Measurements from ENCODE around the gene TRA2A.
"Not testable (repeated sequence)": the region's sequence is repeated elsewhere in the genome, so short reads cannot be mapped to it uniquely, and the experiment has no call there.

Gene TRA2A

DNA sequence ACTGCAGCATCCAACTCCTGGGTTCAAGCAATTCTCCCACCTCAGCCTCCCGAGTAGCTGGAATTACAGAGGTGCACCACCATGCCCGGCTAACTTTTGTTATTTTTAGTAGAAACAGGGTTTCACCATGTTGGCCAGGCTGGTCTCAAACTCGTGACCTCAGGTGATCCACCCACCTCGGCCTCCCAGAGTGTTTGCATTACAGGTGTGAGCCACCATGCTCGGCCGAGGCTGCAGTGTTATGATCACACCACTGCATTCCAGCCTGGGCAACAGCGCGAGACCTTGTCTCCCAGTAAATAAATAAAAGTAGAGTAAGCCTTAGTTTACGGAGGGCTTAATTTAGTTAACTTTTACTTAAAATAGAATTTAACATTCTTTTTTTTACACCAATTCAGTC is 37.8 kb downstream of the TRA2A start:
- no peak for DNase-seq

DNA sequence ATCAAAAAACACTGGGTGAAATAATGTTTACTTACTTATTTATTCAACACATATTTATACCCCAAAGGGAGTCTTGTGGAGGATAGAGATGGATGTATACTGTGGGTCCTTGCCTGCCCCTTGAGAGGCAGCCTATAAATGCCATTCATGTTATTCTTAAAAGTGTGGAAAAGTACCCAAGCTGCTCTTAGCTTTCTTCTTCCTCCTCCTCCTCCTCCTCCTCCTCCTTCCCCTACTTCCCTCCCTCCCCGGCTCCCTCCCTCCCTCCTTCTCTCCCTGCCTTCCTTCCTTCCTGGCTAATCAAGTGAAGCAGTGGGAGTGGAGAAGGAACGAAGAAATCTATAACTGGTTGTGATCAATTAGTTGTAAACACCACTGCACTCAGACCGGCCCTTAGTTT is 40.3 kb downstream of the TRA2A start:
- peak; percentile 10 for DNase-seq

DNA sequence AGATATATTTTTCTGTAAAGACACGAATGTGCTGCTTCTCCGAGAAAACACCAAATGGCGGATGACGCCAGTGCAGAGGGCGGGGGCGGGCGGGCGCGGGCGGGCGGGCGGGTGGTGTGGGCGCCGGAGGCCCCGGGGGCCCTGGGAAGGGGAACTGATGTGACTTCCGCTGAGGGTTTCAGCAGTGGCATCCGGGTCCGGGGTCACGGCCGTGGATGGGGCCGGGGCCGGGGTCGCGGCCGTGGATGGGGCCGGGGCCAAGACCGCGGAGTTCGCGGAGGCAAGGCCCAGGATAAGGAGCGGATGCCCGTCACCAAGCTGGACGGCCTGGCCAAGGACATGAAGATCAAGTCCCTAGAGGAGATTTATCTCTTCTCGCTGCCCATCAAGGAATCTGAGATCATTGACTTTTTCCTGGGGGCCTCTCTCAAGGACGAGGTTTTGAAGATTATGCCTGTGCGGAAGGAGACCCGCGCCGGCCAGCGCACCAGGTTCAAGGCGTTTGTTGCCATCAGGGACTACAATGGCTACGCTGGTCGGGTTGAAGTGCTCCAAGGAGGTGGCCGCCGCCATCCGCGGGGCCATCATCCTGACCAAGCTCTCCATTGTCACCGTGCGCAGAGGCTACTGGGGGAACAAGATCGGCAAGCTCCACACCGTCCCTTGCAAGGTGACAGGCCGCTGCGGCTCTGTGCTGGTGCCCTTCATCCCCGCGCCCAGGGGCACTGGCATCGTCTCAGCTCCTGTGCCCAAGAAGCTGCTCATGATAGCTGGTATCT is 41.2 kb downstream of the TRA2A start:
- DNase-seq = peak; percentile 44

DNA sequence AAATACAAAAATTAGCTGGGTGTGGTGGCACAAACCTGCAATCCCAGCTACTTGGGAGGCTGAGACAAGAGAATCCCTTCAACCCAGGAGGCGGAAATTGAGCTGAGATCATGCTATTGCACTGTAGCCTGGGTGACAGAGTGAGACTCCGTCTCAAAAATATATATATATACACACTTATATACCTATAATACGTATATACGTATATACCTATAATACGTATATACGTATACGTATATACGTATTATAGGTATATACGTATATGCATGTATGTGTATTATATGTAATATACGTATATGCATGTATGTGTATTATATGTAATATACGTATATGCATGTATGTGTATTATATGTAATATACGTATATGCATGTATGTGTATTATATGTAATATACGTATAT is 43.1 kb downstream of the TRA2A start:
- not testable (repeated sequence) for DNase-seq

DNA sequence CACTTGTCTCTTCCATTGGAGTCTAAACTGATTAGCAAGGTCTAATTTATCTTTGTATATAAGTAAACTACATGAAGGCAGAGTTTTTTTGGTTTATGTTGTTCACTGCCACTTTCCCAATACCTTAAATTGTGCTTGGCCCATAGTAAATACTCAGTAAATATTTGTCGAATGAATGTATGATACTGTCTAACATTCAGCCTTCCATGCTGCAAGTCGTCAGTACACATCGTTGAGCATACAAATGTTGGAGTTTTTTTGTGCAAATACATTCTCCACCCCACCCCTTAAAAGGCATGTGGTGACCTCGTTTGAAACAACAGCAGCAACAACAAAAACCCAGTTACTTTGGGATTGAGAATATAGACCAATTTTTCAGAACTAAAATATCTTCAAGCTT is 44.1 kb downstream of the TRA2A start:
- no peak for DNase-seq

DNA sequence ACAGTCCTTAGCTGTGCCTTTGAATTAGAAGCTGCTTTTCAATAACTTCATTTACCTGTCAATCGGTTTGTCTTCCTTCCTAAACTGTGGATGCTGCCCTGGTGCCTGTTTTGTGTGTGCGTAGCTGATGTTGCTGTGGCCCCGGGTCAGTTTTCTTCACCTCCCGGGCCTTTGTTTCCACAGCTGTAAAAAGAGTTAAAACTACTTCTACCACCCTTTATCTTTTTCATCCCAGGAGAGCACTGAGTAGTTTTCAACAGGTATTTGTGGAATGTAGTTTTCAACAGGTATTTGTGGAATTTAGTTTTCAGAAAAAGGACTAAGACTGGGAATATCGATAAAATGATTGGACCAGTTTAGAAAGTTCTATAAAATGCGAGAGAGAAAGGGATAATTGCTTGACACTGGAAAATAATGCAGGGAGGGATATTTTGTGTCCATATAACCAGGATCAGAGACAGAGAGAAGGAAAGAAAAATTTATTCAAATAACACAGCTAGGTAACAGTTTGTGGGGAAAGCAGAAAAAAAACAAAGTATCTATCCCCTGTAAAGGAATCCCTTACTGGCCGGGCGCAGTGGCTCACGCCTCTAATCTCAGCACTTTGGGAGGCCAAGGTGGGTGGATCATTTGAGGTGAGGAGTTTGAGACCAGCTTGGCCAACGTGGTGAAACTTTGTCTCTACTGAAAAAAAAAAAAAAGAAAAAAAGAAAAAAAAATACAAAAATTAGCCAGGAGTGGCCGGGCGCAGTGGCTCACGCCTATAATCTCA is 45.6 kb downstream of the TRA2A start:
- no peak for DNase-seq

DNA sequence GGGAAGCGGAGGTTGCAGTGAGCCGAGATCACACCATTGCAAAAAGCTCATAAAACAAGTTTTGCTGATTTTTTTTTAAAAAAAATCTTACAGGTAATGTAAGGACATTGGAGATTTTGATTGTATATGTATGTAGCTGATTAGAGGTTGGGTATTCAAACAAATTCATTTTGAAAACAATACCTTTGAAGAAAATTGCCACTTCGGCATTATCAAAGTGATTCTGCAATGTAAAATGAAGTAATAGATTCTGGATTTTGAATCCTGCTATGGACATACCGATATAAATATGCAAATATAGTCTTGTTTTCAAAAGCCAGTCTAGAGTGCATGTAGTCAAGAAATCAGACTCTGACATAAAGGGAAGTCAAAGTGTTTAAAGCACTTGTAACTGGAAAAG is 49.1 kb downstream of the TRA2A start:
- DNase-seq = no peak

DNA sequence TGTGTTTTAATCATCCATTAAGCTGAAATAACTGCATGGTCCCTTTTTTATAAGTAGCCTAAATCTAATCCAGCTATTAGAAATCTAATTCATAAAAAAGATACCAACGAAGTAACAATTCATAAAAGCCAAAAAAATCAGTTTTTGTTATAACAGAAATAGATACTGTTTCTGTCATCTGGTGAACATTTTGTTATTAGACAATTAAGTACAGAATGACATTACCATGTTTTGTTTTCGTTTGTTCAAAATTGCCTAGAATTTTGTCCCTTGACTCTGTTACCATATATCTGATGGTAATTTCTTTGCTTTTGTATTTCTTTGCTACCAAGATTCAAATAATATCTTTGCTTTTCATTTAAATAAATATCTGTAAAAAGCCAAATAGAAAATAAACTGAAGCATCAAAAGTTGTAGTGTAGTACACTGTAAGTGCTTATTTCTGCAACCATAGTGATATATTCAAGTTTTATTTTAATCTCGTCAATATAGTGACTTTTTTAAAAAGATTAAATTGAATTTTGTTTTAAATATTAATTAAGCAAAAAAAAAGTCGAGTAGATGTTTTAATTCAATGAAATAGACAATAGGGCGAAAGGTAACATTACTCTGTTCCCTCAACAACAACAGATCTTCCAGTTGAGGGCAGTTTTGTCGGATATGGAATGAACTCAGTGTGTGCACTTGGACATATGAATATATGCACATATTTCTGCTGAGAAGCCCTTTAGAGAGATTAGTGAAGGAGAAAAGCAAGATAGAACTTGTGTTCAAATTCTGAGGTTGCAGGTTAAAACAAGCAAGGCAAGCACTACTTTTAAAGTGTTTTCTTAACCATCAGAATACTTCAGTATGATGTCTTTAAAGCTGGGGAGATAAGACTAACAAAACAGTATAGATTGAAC is 53.6 kb downstream of the TRA2A start:
- DNase-seq = no peak

DNA sequence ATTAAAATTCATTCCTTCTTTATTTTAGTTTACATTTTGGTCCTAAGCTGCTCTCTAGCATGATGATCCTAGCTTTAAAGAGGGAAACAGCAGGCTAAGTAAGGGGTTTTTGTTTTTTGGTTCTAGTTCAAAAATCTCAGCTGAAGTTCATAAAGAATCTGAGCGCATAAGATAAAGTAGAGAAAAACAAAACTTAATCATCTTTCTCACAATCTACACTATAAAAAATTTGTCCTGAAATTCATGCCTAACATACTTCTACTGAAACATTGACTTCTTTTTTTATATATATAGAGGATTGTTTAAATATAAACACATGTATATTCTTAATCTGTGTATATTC is 54.7 kb downstream of the TRA2A start:
- DNase-seq = no peak

DNA sequence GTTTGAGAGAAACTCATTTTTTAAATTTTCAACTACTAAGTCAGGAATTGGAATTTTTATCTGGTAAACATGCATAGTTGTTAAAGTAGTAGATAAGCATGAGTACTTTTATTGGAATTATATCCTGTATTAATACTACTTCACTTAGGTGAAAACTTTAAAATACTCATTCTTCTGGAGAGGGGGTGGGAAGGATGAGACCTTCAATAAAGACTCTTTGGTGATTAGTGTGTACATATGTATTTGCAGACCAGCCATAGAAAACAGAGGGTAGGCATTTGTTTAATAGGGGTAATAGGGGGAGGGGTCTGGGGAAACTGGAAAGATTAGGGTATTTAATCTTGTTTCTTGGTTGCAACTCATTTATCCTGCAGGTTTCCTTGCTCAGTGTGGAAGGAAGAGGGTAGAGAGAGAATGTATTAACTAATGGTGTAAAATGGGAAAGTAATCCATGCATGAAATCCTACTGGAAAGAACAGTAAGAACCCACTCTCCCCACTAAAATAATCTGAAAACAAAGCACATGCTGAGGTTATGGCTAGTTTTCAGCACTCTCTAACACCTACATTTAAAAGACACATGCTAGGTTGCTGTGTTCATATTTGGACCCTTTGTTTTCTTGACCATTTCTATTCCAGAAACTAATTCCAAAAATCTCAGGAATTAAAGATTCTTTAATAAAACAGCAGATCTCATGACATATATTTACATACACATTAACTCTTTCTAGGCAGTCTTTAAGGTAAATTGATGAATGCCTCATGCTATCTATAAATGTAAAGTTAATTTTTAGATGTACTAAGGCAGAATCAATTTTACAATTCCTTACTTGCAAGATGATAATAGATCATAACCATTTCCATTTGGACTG is 55.3 kb downstream of the TRA2A start:
- DNase-seq = no peak

DNA sequence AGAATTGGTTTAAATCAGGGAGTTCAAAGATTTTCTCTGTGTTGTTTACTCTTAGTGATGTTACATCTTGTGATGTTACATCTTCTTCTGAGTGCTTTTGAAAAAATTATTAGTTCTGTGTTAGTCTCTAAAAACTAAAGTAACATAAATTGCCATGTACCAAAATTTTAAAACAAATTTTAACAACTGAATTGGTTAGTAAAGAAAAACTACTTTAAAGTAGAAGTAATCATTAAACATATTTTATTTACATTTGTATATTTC is 56.3 kb downstream of the TRA2A start:
- DNase-seq = no peak

DNA sequence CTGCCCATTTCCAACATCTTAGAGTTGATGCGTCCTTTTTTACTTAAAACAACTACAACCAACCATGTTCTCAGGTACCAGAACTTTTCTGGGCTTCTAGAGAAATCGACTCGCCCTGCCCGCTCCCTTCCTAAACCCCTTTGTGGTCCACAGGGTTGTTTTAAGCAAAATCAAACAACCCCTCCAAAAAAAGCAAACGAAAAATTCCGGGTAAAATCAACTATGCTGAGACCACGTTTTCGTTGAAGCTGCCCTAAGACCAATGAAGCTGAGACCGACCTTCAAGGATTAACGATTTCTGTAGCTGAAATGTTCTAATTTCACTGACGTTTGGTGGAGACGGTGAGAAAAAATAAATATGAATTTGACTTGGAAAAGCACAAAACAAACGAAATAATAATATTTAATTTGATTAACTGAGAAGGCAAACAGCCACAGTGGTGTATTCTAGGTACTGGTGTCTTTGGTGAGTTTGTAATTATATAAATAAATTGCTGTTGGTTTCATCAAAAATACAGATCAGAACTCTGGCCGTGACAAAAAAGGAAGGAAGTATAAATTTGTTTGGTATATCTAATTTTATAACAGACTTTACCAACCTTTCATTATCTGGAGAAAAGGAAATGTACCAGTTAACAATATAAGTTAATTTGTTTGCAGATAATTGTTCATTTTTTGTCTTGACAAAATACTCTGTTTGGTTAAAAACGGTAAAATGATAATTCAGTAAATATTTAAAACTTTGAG is 56.8 kb downstream of the TRA2A start:
- no peak for DNase-seq

DNA sequence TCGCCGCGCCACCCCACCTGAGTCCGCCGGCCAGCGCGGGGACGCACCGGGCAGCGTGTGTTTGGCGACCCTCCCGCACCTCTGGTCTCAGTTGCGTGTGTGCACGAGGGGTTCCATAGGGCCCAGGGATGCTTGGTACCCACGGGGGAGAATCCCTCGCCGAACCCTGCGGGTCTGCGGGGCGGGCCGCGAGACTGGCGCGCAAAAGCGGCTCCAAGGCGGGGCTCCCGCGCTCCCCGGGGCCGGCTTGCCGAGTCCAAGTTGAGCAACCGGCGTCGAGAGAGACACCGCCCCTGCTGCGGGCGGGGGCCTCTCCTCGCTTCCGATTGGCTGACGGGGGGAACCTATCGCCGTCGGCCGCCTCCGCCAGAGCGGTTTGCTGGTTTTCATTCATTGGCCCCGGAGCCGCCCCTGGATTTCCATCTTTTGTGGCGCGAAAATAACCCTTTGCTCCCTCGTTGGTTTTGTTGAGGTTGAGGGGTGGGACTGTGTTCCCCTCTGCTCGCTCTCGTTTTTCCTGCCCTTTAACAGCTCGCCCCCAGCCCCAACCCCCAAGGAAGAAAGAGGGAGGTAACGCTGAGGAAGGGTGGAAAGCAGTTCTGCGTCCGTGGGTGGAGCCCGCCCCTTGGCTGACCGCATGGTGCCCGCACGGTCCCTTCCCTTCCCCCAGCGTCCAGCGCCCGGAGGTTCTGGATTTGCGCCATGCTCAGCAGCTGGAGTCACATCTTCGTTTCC is 57.5 kb downstream of the TRA2A start:
- peak; percentile 97 for DNase-seq

DNA sequence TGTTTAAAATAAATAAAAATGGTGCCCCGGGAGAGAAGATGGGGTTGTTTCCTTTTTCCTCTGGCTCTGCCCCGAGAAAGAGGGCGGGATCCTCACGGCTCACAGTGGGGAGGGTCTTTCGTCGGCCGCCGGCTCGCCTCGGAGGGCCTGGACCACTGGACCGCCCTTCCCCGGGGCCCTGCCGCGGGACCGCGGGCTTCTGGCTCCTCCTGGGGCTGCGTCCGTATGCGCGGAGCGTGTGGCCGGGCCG is 58.0 kb downstream of the TRA2A start:
- DNase-seq = no peak

DNA sequence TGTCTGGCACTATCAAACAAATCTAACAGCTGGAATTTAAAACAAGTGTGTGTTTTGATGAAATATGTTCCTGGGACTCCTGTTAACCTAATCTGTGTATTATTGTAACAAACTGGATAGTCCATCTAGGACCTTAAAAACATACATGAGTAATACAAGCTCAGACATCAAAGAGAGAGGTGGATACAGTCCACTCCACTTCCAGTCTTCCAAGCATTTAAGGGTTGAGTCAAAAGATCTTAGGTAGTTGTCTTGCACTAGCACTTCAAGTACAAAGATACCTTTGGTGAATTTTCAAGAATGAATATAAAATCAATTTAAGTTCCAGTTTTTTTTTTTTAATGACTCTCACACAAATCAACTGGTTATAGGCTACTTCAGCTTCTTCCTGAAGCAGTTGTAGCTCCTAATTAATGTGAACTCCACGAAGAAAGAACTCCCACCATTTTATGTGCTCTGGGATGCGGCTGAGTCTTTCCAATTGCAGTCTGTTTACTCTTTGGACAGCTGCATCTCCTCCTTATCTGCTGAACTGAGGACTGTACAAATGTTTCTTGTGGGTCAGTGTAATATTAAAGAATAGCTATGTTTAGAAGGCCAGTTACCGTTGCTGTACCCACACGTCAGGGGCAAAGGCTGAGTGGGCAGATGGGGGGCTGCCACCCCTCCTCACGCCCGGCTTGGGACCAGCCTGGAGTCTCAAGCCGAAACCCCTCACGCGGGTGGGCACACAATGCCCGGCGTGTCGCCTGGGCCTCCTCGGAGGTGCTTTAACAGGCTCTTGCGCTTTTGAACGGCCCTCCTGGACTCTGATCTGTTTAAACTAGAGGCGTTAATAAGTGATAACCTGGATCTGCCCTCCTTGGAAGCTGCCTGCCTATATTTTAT is 58.6 kb downstream of the TRA2A start:
- DNase-seq = no peak

DNA sequence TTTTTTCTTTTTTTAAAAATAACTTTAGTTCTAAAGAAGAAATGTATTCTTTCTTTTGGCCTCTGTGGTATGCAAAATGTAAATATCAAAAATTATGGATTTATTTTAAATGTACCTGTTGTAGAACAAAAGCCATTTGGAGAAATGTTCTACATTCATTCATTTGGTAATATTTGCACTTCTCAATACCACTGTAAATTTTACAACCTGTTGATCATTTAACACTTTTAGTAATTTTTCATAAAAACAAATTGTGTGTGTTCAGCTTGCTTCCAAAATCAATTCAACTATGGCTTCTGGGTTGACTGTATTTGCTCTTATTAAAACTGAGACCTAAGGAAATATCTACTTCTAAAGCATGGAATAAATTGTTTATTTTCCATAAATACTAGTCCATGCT is 59.2 kb downstream of the TRA2A start:
- DNase-seq = no peak

DNA sequence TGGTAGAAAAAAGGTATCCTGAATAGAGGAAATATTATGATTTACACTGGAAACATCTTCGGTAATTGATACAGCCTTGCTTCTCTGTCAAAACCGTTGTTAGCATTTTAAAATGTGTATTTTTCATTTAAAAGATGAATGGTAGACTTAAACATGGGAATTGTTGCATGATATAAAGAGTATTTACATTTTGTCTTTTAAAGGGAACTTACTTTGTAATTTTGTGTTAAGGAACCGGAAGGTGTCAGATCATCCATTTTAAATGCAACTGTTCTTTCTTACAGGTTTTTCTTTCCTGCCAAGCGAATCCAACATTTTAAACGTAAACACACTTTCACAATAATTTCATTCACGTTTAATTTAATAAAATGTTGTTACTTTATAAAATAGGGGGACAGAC is 59.7 kb downstream of the TRA2A start:
- no peak for DNase-seq

DNA sequence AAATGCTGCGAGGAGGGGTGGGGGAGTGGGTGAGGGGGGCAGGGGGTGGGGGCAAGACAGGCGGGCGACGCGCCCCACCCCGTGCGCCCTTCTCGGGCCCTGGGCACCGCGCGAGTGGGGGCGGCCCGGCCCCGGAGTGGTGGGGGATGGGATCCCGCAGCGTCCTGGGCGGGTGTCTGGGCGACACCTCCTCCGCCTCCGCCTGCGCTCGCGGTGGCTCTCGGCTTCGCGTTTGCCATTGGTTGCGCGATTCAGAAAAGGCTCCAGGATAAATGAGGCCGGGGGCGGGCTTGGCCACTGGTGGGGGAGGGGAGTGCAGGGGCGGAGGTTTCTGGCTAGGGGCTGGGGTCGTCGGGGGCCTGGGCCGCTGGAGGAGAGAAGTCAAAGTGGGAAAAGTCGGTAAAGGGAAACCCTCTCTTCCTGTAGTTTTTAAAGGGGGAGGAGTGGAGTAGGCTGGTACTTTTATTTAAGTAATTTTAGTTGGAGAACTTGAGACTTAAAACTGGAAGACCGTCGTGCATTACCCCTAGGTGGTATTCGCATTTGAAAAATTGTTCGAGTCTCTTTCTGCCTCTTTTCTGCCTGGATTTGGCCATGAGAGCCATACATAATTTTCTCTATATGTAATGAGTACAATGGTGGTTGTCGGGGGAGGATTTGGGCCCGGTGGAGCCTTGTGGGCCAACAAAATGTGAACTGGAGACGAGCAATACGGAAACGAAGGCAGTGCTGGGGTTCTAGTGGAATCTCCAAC is 60.5 kb downstream of the TRA2A start:
- DNase-seq = peak; percentile 79

DNA sequence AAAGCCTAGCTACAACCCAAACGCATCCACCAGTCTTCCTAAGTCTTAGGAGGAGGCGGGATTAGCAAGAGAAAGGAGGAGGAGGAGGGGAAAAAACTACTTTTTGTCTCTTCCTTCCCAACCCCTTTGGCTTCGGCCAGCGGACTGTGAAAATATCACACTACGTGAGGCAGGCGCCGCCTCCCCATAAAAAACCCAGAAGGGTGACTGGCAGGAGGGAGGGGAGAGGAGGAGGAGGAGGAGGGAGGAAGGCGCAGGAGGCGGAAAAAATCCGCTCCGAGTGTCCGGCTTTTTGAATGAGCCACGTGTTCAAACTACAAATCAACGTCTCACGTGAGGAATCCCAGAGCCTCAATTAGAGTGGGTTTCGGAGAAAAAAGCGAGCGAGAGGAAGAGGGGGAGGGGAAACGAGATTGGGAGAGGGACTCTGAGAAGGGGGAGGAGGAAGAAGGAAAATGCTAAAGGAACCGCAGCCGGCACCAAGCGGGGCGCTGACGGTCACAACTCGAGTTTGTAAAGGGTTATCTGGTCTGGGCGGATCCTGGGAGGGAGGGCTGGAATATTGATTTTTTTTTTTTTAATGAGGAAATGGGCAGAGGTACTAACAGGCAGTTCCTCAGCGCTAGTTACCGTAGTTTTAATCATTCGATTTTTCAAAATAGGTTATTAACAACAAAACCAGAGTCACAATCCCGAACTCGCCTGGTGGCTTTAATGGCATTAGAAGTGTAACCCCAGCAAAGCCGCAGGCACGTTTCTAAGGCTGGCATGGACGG is 61.3 kb downstream of the TRA2A start, which contains the start of gene IGF2BP3:
Gene IGF2BP3, minus strand, starts transcription at position 162 of the 776 bp plus-strand sequence. CDS start 381 bp downstream, outside the sequence.
- DNase-seq = peak; percentile 98
